HEK293 (cell line): ENCODE results near the gene ZNHIT3.

Source experiments
- CTCF ChIA-PET: fragments of 350-600 bp; formaldehyde crosslinking; extraction: SDS; loops from one replicate; lab custom pipeline; 2021; ENCODE audit warnings: antibody characterized with exemption; lab: Yijun Ruan, JAX
- POLR2A ChIA-PET: fragments of 300-600 bp; formaldehyde crosslinking; extraction: SDS; loops from one replicate; lab custom pipeline; 2020; ENCODE audit warnings: antibody characterized with exemption, inconsistent platforms; lab: Yijun Ruan, JAX
- H3K27ac ChIP-seq: fragments of 200-500 bp; sonication (Bioruptor generic); 2 replicates; pipeline ENCODE4 v1.5.1; 2014; ENCODE audit warnings: low read depth, low read length, control low read depth, inconsistent platforms; ENCODE audit errors: extremely low read depth
- H3K36me3 ChIP-seq, 2 experiments: fragments of 200-500 bp in 1 of 2; sonication (Bioruptor generic) in 1 of 2; 1 replicate in 1 of 2; 2 replicates in 1 of 2; pipeline ENCODE4 v1.5.1; 2014 to 2017; ENCODE audit warnings: inconsistent platforms in 2 of 2, low read length in 2 of 2; ENCODE audit not compliant: control insufficient read depth in 2 of 2, insufficient read depth in 1 of 2
- H3K4me1 ChIP-seq: fragments of 200-500 bp; sonication (Bioruptor generic); 2 replicates; pipeline ENCODE4 v1.5.1; 2014; ENCODE audit warnings: mild to moderate bottlenecking, low read length, inconsistent platforms; ENCODE audit not compliant: control insufficient read depth, insufficient read depth
- H3K4me3 ChIP-seq: 2 replicates; pipeline ENCODE4 v1.5.1; 2011; ENCODE audit warnings: low read depth, mild to moderate bottlenecking, control low read depth, low read length, moderate library complexity
- H3K9me3 ChIP-seq: fragments of 200-500 bp; sonication (Bioruptor generic); 2 replicates; pipeline ENCODE4 v1.5.1; 2014; ENCODE audit warnings: low read depth, low read length, inconsistent platforms; ENCODE audit not compliant: control insufficient read depth, insufficient read depth
- GLI2 ChIP-seq: fragments of 450-650 bp; formaldehyde crosslinking; IDR thresholded peaks from 2 replicates; pipeline ENCODE4; 2017; ENCODE audit warnings: missing biosample characterization, missing genetic modification characterization, low read depth, borderline replicate concordance
- GLI4 ChIP-seq: fragments of 450-650 bp; formaldehyde crosslinking; IDR thresholded peaks from 2 replicates; pipeline ENCODE4 v1.5.1; 2016; ENCODE audit warnings: missing biosample characterization, missing genetic modification characterization
- IKZF3 ChIP-seq: fragments of 450-650 bp; IDR thresholded peaks from 2 replicates; pipeline ENCODE4 v1.5.0; 2018; ENCODE audit warnings: missing biosample characterization, mild to moderate bottlenecking, missing genetic modification characterization, moderate library complexity
- PRDM1 ChIP-seq: fragments of 450-650 bp; formaldehyde crosslinking; IDR thresholded peaks from 2 replicates; pipeline ENCODE4; 2016; ENCODE audit warnings: missing biosample characterization, missing genetic modification characterization
- ZNF133 ChIP-seq: fragments of 450-650 bp; formaldehyde crosslinking; IDR thresholded peaks from 2 replicates; pipeline ENCODE4 v1.5.1; 2016; ENCODE audit warnings: missing biosample characterization, missing genetic modification characterization
- ZNF169 ChIP-seq: fragments of 450-650 bp; formaldehyde crosslinking; IDR thresholded peaks from 2 replicates; pipeline ENCODE4 v1.5.1; 2016; ENCODE audit warnings: missing biosample characterization, missing genetic modification characterization
- ZNF2 ChIP-seq: fragments of 450-650 bp; formaldehyde crosslinking; IDR thresholded peaks from 2 replicates; pipeline ENCODE4 v1.5.1; 2016; ENCODE audit warnings: missing biosample characterization, missing genetic modification characterization
- ZNF214 ChIP-seq: fragments of 450-650 bp; formaldehyde crosslinking; IDR thresholded peaks from 2 replicates; pipeline ENCODE4 v1.5.1; 2017; ENCODE audit warnings: missing biosample characterization, mild to moderate bottlenecking, missing genetic modification characterization, borderline replicate concordance
- ZNF311 ChIP-seq: fragments of 450-650 bp; formaldehyde crosslinking; IDR thresholded peaks from 2 replicates; pipeline ENCODE4 v1.5.1; 2017; ENCODE audit warnings: missing biosample characterization, missing genetic modification characterization, borderline replicate concordance
- ZNF394 ChIP-seq: fragments of 450-650 bp; formaldehyde crosslinking; IDR thresholded peaks from 2 replicates; pipeline ENCODE4 v1.5.1; 2016; ENCODE audit warnings: missing biosample characterization, missing genetic modification characterization, mild to moderate bottlenecking, moderate library complexity, borderline replicate concordance
- ZNF48 ChIP-seq: fragments of 450-650 bp; formaldehyde crosslinking; IDR thresholded peaks from 2 replicates; pipeline ENCODE4 v1.5.1; 2016; ENCODE audit warnings: missing biosample characterization, missing genetic modification characterization
- ZNF510 ChIP-seq: fragments of 450-650 bp; formaldehyde crosslinking; IDR thresholded peaks from 2 replicates; pipeline ENCODE4 v1.5.1; 2018; ENCODE audit warnings: mild to moderate bottlenecking, missing genetic modification characterization, missing biosample characterization; ENCODE audit not compliant: insufficient replicate concordance
- ZNF529 ChIP-seq: fragments of 450-650 bp; formaldehyde crosslinking; IDR thresholded peaks from 2 replicates; pipeline ENCODE4 v1.5.1; 2017; ENCODE audit warnings: missing genetic modification characterization, missing biosample characterization; ENCODE audit not compliant: insufficient replicate concordance
- ZNF660 ChIP-seq: fragments of 450-650 bp; IDR thresholded peaks from 2 replicates; pipeline ENCODE4 v1.5.1; 2018; ENCODE audit warnings: missing biosample characterization, mild to moderate bottlenecking, missing genetic modification characterization
- ZNF664 ChIP-seq: fragments of 450-650 bp; formaldehyde crosslinking; IDR thresholded peaks from 2 replicates; pipeline ENCODE4 v1.5.1; 2016; ENCODE audit warnings: missing biosample characterization, missing genetic modification characterization
- ZNF792 ChIP-seq: fragments of 450-650 bp; formaldehyde crosslinking; IDR thresholded peaks from 2 replicates; pipeline ENCODE4 v1.5.1; 2016; ENCODE audit warnings: missing biosample characterization, missing genetic modification characterization
- ZSCAN16 ChIP-seq: fragments of 450-650 bp; formaldehyde crosslinking; IDR thresholded peaks from 2 replicates; pipeline ENCODE4 v1.5.1; 2016; ENCODE audit warnings: missing biosample characterization, missing genetic modification characterization
- TF ChIP-seq, protein P1 (sequence below): fragments of 450-650 bp; formaldehyde crosslinking; IDR thresholded peaks from 2 replicates; pipeline ENCODE4 v1.5.1; 2016; ENCODE audit warnings: missing biosample characterization, missing genetic modification characterization
- TF ChIP-seq, protein P2 (sequence below): fragments of 450-650 bp; formaldehyde crosslinking; IDR thresholded peaks from 2 replicates; pipeline ENCODE4 v1.5.1; 2016; ENCODE audit warnings: missing biosample characterization, missing genetic modification characterization
- TF ChIP-seq, protein P3 (sequence below): fragments of 450-650 bp; formaldehyde crosslinking; IDR thresholded peaks from 2 replicates; pipeline ENCODE4 v1.5.1; 2016; ENCODE audit warnings: missing biosample characterization, missing genetic modification characterization

ZNHIT3 gene

DNA sequence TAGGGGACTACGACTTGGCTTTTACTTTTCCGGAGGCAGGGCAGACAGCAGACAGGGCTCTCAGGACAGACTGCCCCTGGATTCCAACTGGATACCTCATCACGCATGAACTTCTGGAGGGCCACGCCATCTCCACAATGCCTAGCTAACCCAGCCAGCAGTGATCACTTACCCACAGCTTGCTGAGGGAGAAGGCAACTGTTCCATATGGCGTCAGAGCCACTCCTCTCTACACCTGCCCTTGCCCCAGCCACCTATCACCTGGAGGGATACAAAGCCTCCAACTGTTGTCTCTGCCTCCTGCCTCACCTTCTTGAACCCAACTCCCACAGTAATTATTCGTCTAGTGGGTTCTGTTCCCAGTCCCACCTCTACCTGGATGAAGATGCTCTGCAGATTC lies 39.4 kb downstream of the ZNHIT3 start:
- ChIA-PET POLR2A (interaction anchor here (1.3 to 1.6 kb wide), 2 partner anchors 8 to 10 kb away, joined by 3 to 4 read pairs; partner anchors contain the start of genes MYO19 and PIGW), CTCF (no interaction called here)

DNA sequence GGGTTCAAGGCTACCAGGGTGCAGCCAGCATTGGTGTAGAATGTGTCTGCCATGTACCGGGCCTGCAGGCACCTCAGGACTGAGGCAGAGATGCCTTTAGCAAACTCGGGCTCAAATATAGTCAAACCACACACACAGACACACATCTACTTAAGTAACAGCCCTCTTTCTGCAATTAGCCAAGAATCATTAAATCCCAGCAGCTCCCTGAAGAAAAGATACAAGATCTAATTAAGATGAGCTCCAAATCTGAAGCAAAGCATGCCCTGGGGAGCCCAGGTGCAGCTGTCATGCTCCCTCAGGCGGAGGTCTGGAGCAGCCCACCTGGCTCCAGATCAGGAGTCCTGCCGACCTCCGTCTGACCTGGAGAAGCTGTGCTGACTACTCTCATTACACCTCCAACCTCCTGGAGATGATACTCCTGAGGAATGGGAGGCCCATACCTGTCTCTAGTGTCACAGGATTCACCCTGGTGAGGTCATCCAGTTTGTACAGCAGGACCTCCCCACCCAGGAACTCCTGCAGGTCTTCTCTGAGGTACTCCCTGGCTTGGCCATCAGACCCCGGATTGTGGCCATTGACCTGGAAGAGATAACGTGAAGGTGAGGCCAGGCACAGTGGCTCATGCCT lies 41.3 kb downstream of the ZNHIT3 start:
- no peaks in the 10 kb centered on the region for H3K4me1 ChIP-seq
- TF ChIP-seq GLI2 (no peak), ZNF133 (tag by site-specific recombination) (no peak), GLI4 (no peak), ZNF169 (no peak), ZNF214 (tag by site-specific recombination) (no peak), ZNF2 (tag by site-specific recombination) (no peak)
- TF ChIP-seq, protein P1, sequence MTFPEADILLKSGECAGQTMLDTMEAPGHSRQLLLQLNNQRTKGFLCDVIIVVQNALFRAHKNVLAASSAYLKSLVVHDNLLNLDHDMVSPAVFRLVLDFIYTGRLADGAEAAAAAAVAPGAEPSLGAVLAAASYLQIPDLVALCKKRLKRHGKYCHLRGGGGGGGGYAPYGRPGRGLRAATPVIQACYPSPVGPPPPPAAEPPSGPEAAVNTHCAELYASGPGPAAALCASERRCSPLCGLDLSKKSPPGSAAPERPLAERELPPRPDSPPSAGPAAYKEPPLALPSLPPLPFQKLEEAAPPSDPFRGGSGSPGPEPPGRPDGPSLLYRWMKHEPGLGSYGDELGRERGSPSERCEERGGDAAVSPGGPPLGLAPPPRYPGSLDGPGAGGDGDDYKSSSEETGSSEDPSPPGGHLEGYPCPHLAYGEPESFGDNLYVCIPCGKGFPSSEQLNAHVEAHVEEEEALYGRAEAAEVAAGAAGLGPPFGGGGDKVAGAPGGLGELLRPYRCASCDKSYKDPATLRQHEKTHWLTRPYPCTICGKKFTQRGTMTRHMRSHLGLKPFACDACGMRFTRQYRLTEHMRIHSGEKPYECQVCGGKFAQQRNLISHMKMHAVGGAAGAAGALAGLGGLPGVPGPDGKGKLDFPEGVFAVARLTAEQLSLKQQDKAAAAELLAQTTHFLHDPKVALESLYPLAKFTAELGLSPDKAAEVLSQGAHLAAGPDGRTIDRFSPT (tag by site-specific recombination): no peak
- no peak overlapping the region for H3K4me3 ChIP-seq
- peaks cover 85 to 86% of the 10 kb centered on the region in 2 experiments for H3K36me3 ChIP-seq
- H3K9me3 ChIP-seq: no peaks in the 10 kb centered on the region
- CTCF ChIA-PET: interaction anchor here (0.6 kb wide), 1 partner anchor 12 kb away, joined by 3 read pairs; no protein-coding TSS in a partner anchor
- POLR2A ChIA-PET: no interaction called here
- no peak overlapping the region for H3K27ac ChIP-seq

More for the DNA sequence above, 39.4 kb downstream of the ZNHIT3 start:
- Histone ChIP-seq H3K36me3 (peaks cover 87% of the 10 kb centered on the region in 2 experiments), H3K4me1 (no peaks in the 10 kb centered on the region), H3K9me3 (no peaks in the 10 kb centered on the region), H3K27ac (no peak overlapping the region), H3K4me3 (no peak overlapping the region)
- no peak for TF ChIP-seq IKZF3 (tag by site-specific recombination)
- no peak for TF ChIP-seq ZNF214 (tag by site-specific recombination)
- TF ChIP-seq ZNF664: no peak

DNA sequence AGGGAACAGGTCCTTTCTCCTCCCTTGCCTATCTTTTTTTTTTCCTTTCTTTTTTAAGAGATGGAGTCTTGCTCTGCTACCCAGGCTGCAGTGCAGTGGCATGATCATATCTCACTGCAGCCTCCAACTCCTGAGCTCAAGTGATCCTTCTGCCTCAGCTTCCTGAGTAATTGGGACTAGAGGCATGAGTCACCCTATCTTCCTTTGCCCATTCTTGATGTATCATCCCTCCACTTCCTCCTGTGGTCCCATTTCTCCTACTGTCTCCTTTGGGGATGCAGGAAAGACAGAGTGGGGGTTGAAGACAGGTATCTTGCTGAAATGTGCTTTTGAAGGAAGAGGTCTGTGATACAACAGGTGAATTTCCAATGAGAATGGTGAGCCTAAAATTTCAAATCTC lies 42.6 kb downstream of the ZNHIT3 start:
- no peak for TF ChIP-seq ZNF660
- peak; percentile 57 for TF ChIP-seq PRDM1 (tag by site-specific recombination)
- no peak for TF ChIP-seq ZNF510
- TF ChIP-seq, protein P2, sequence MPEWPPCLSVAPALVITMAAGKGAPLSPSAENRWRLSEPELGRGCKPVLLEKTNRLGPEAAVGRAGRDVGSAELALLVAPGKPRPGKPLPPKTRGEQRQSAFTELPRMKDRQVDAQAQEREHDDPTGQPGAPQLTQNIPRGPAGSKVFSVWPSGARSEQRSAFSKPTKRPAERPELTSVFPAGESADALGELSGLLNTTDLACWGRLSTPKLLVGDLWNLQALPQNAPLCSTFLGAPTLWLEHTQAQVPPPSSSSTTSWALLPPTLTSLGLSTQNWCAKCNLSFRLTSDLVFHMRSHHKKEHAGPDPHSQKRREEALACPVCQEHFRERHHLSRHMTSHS: no peak
- no peak for TF ChIP-seq ZNF311
- TF ChIP-seq ZNF792 (tag by site-specific recombination): no peak
- H3K36me3 ChIP-seq: peaks cover 78 to 88% of the 10 kb centered on the region in 2 experiments
- 0 out of 2 replicates have a peak, but pooled peaks cover 3% of the 10 kb centered on the region for H3K4me1 ChIP-seq
- ChIA-PET CTCF (interaction anchor here (0.6 kb wide), 1 partner anchor 47 kb away, joined by 3 read pairs; no protein-coding TSS in a partner anchor), POLR2A (no interaction called here)
- no peaks in the 10 kb centered on the region for H3K9me3 ChIP-seq
- no peak overlapping the region for H3K4me3 ChIP-seq
- no peak overlapping the region for H3K27ac ChIP-seq

DNA sequence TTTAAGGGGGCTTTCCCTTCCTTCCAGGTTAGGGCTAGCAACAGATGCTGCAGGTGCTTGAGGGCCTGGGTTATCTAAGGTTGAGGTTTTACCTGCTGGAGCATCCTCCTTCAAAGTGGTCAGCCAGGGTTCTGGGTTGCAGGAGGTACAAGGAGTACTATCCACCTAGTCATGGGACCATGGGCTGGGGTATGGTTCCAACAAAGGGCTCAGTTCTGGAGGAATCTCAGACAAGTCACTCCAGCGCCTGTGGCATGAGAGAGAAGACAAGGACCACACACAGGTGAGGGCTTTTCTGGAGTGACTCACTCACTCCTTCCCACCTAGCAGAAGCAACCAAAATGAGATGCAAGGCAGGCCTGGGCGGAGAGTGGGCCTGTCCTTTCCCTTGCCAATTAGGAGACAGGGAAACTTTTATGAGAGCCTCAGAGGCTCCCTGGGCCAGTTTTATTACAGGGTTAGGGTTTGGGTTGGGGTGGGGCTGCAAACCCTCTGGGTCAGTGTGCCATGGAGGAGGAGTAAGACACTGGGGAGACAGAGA lies 46.0 kb downstream of the ZNHIT3 start:
- Histone ChIP-seq H3K36me3 (peaks cover 55 to 63% of the 10 kb centered on the region in 2 experiments), H3K27ac (no peak overlapping the region), H3K4me3 (no peak overlapping the region), H3K4me1 (0 out of 2 replicates have a peak, but pooled peaks cover 3% of the 10 kb centered on the region), H3K9me3 (no peaks in the 10 kb centered on the region)
- ChIA-PET CTCF (no interaction called here), POLR2A (no interaction called here)
- TF ChIP-seq ZNF48 (tag by site-specific recombination) (no peak), ZSCAN16 (tag by site-specific recombination) (no peak), ZNF529 (tag by site-specific recombination) (no peak), ZNF394 (no peak)
- TF ChIP-seq, protein P3, sequence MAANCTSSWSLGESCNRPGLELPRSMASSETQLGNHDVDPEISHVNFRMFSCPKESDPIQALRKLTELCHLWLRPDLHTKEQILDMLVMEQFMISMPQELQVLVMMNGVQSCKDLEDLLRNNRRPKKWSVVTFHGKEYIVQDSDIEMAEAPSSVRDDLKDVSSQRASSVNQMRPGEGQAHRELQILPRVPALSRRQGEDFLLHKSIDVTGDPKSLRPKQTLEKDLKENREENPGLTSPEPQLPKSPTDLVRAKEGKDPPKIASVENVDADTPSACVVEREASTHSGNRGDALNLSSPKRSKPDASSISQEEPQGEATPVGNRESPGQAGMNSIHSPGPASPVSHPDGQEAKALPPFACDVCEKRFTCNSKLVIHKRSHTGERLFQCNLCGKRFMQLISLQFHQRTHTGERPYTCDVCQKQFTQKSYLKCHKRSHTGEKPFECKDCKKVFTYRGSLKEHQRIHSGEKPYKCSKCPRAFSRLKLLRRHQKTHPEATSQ (tag by site-specific recombination): no peak
